GM03348 (cell line): ENCODE results near the gene SMOC2.
"Not testable (repeated sequence)": the region's sequence is repeated elsewhere in the genome, so short reads cannot be mapped to it uniquely, and the experiment has no call there.

ENCODE experiments used
- DNase-seq: peaks from one replicate; pipeline ENCODE4 v3.0.0; 2012; ENCODE audit warnings: low spot score

SMOC2 gene

GRCh38 chr6:168683621-168684020 lies 242.6 kb downstream of the SMOC2 start:
- DNase-seq, result no peak

DNA sequence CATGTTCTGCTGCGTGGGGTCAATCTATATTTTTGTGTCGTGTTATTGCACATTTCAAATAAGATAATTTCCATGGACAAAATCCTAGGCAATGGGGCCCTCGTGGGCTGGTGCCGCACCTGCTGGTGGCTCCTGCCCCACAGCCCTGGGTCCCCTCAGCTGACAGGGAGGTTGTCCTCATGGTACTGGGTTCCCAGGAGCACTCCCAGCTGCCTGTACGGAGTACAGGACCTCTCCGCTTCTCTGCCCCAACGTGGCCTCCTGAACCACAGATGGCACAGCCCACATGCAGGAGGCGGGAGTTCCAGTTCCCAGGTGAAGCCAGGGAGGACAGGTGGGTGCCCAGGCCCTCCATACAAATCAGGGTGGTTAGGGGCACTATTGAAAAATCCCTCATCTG lies 243.5 kb downstream of the SMOC2 start:
- DNase-seq, result no peak

DNA sequence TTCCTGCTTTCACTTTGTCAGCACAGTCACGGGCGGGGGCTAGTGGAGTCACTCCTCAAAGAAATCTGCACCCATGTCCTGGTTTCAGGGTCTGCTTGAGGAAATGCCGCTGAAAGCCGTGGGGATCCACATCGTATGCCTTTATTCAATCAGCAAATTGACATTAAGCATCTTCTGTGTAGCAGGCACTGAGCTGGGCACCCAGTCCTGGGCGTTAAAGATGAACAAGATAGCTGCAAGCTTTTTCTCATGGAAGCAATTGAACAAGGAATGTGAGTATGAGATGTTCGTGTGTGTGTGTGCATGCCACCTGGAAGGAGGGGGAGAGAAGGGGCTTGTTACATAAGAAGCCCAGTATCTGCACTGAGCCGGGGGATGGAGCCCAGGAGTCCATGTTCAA lies 243.9 kb downstream of the SMOC2 start:
- no peak for DNase-seq

- no peak for DNase-seq
Measured at GRCh38 chr6:168686029-168686738, 245.2 kb downstream of the SMOC2 start.

- no peak for DNase-seq
Measured at GRCh38 chr6:168686831-168687730, 246.1 kb downstream of the SMOC2 start.

- DNase-seq, result no peak
Measured at GRCh38 chr6:168690271-168690670, 249.3 kb downstream of the SMOC2 start.

DNA sequence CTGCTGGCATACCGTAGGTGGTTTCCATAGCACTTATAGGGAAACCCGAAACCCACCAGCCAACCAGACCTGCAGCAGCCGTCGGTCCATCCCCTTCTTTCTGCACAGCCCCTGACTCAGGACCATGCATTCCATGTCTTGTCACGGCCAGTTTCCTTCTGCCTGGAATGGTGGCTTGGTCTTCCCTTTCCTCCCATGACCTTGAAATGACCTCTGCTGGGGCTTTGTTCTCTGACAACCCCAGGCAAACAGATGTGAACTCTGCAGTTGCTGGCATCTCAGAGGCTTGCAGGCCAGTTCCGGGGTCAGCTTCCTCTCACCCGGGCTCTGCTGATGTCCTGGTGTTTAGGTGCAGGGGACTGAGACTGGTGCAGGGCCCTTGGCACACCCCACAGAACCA lies 250.8 kb downstream of the SMOC2 start:
- DNase-seq, result no peak

DNA sequence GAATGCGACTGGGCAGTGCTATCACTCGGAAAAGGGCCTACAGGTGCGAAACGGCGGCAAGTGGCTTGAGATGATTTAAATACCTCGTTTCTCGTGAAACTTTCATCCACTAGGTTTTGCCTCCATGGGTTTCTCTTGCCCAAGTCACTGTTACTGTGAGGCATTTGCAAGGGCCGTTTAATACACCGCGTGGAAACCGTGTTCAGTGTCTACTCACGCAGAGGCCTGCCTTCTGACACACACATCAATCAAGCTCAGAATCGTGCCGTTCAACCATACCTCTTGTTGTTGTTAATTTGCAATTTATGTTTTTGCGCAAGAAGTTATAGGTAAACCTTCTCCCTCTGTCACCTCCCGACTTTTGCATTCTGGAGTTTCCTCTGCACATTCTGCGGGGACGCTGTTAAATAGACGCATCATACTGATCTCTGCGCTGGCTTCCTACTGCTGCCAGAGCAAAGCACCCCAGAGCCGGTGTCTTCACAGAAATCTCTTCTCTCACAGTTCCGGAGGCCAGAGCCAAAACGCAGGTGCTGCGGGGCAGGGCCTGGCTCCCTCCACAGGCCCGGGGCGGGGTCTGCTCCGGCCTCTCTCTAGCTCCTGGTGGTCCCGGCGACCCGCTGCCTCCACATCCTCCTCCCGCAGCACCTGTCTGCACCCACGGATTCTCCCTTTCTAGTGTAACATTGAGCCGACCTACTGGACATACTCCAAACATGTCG lies 251.4 kb downstream of the SMOC2 start:
- DNase-seq, result no peak

- DNase-seq, result not testable (repeated sequence)
Measured at GRCh38 chr6:168692915-168693257, 251.9 kb downstream of the SMOC2 start.

- DNase-seq, result not testable (repeated sequence)
Measured at GRCh38 chr6:168694797-168695196, 253.8 kb downstream of the SMOC2 start.

DNA sequence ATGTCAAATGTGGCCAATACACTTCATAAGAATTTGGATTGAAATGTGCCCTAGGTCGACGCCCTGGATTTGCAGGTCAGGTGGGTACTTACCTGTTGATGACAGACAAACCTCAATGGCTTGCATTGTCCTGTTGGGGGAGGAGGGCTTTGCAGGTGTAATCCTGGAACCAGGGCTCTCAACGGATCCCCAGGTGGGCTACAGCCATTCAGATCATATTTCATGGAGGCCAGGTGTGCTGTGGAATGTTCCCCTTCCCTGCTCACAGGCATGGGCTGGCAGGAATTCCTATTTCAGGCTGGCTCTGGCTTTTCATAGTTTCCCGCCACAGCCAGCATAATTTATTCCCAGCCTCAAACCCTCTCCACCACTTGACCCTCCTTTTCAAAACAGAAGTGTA lies 254.7 kb downstream of the SMOC2 start:
- DNase-seq, result no peak

- no peak for DNase-seq
Measured at GRCh38 chr6:168698923-168699322, 257.9 kb downstream of the SMOC2 start.

DNA sequence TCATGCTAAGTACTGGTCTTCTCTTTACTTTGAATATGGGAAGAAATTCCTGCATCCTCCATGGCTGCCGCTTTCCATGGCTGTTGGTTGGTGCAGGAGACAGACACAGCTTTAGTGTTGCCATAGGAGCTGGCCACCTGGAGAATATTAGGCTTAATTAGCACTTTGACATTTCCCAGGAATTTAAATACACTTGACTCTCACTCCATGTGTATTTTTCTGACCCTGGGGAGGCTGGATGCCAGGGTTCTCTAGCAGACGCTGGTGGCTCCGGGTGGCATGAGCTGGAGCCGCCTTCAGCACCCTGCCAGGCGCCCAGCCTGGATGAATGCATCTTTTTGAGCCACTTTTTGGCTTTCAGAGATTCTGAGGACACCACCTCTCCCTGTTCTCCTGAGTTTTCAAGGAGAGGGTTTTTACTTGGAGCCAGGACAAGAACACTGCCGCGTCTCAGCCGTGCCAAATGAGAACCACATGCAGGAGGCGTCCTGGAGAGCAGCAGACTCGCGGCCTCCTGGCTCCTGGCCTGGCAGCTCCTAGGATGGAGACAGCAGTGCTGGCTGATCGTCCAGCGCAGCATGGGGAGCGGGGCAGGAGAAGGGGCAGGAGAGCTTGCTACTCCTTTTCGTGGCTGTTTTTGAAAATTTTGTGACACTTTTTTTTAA lies 258.8 kb downstream of the SMOC2 start:
- no peak for DNase-seq

- DNase-seq, result no peak
Measured at GRCh38 chr6:168700880-168701279, 259.9 kb downstream of the SMOC2 start.

DNA sequence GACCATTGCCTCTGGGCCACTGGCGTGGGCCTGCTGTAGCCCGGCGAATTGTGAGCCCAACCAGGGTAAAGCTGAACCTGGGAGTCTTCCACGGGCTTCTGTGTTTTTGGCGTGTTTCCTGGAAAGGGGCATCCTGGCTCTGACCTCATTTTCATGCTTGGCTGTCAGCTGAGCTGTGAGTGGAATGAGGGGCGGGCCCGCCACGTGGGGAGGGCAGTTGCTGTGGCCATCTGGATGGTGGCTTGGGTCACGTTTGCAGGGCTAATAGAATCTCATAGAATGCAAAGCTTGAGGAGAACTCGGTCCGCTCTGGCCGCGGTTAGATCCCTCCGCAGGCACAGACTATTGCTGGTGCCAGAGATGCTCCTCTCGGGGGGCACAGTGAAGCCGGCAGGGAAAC lies 263.0 kb downstream of the SMOC2 start:
- DNase-seq, result no peak

DNA sequence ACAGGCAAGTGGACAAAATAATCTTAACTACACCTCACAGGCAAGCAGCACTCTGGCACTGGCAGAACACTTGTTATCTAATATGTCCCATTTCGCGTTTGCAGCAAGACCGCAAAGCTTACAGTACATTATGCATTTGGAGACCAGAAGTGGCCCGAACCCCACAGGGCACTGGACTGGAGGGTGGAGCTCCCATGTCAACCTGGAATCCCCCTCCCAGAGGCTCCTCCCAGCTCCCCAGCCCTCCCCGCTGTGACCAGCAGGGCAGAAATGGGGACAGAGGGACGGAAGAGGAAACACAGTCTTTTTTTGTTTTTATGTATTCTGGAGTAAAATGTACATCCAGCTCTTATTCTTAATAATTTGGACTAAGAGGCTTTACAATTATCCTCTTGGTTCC lies 263.7 kb downstream of the SMOC2 start:
- DNase-seq, result no peak

DNA sequence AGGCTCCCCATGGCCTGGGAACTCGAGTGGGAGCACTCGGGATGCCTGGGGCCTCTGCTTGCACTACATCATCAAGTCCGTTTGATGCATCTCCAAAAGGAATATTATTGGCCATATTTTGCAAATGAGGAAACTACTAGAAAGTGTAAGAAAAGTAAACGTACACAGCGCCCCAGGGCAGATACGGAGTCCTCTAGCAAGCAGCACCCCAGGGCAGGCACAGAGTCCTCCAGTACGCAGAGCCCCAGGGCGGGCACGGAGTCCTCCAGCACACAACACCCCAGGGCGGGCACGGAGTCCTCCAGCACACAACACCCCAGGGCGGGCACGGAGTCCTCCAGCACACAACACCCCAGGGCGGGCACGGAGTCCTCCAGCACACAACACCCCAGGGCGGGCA lies 264.3 kb downstream of the SMOC2 start:
- DNase-seq, result not testable (repeated sequence)

- no peak for DNase-seq
Measured at GRCh38 chr6:168706471-168707177, 265.6 kb downstream of the SMOC2 start.

GRCh38 chr6:168708526-168708925 lies 267.5 kb downstream of the SMOC2 start:
- no peak for DNase-seq

GRCh38 chr6:168708984-168709383 lies 268.0 kb downstream of the SMOC2 start:
- DNase-seq, result no peak

DNA sequence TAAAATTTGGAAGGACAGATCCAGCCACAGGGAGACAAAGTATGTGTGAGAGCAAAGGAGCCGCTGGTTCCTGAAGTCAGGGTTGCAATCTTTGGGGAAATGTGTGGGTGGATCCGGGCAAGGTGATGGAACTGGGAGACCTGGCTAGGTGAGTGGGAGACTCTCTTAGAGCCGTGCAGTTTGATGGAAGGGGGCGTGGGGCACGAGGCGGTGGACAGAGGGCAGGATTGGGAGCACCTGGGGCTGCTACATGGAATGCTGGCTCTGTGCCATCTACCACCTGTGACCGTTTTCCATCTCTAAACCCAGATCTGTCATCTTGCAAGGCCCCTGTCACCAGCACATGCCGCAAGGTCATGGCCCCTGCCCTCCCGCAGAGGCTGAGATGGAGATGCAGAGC lies 268.4 kb downstream of the SMOC2 start:
- DNase-seq, result no peak

GRCh38 chr6:168709991-168710390 lies 269.0 kb downstream of the SMOC2 start:
- DNase-seq, result no peak
